HUES6 (cell line): ENCODE measurements around the gene EHMT1.

Source experiments
- H3K27ac ChIP-seq: 2 replicates; pipeline ENCODE4 v1.7.0; 2013; ENCODE audit warnings: low read depth, mild to moderate bottlenecking, low read length, inconsistent platforms
- H3K27me3 ChIP-seq: 2 replicates; pipeline ENCODE4 v1.6.1; 2013; ENCODE audit warnings: low read length; ENCODE audit not compliant: control insufficient read depth, insufficient read depth
- H3K36me3 ChIP-seq: 2 replicates; pipeline ENCODE4 v1.6.1; 2013; ENCODE audit warnings: low read length; ENCODE audit not compliant: control insufficient read depth, insufficient read depth
- H3K4me1 ChIP-seq: 2 replicates; pipeline ENCODE4 v1.6.1; 2013; ENCODE audit warnings: low read length; ENCODE audit not compliant: control insufficient read depth, insufficient read depth
- H3K4me3 ChIP-seq: 2 replicates; pipeline ENCODE4 v1.5.1; 2013; ENCODE audit warnings: low read depth, low read length
- H3K9ac ChIP-seq: one replicate; pipeline ENCODE4 v1.6.1; 2013; ENCODE audit warnings: mild to moderate bottlenecking, low read length
- H3K9me3 ChIP-seq: 2 replicates; pipeline ENCODE4 v1.6.1; 2013; ENCODE audit warnings: low read depth, low read length; ENCODE audit not compliant: control insufficient read depth, insufficient read depth

The EHMT1 gene

DNA sequence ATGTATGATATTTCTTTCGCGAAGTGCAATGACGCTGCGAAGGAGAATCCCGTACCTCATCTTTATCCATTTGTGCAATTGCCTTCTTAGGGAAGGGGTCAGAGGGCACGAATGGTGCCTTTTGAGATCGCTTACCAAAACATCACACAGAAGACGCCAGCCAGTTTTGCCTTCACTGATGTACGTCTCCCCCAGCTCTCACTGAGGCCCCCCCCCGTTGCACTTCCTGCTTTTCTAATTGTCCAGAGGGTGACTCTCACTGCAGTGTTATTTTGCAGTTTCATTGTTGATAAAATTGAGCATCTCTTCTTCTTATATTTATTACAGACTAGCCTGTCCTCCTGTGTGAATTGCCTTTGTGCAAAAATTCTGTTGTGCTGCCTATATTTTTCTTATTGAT lies 219.8 kb downstream of the EHMT1 start:
- Histone ChIP-seq H3K4me1 (no peaks in the 10 kb centered on the region), H3K36me3 (peaks cover 34% of the 10 kb centered on the region), H3K9me3 (no peaks in the 10 kb centered on the region), H3K4me3 (no peak overlapping the region), H3K27ac (no peak overlapping the region), H3K9ac (no peak overlapping the region), H3K27me3 (no peaks in the 10 kb centered on the region)

DNA sequence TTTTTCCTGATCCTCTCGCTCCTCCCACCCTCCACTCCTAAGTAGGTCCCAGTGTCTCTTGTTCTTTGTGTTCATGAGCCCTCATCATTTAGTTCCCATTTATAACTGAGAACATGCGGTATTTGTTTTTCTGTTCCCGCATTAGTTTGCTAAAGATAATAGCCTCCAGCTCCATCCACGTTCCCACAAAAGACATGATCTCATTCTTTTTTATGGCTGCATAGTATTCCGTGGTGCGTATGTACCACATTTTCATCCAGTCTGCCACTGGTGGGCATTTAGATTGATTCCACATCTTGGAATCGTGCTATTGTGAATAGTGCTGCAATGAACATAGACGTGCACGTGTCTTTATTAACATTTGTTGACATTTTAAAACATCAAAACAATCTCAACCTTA lies 224.6 kb downstream of the EHMT1 start:
- Histone ChIP-seq H3K9ac (no peak overlapping the region), H3K4me1 (no peaks in the 10 kb centered on the region), H3K4me3 (no peak overlapping the region), H3K27me3 (no peaks in the 10 kb centered on the region), H3K36me3 (no peaks in the 10 kb centered on the region), H3K27ac (no peak overlapping the region), H3K9me3 (no peaks in the 10 kb centered on the region)

DNA sequence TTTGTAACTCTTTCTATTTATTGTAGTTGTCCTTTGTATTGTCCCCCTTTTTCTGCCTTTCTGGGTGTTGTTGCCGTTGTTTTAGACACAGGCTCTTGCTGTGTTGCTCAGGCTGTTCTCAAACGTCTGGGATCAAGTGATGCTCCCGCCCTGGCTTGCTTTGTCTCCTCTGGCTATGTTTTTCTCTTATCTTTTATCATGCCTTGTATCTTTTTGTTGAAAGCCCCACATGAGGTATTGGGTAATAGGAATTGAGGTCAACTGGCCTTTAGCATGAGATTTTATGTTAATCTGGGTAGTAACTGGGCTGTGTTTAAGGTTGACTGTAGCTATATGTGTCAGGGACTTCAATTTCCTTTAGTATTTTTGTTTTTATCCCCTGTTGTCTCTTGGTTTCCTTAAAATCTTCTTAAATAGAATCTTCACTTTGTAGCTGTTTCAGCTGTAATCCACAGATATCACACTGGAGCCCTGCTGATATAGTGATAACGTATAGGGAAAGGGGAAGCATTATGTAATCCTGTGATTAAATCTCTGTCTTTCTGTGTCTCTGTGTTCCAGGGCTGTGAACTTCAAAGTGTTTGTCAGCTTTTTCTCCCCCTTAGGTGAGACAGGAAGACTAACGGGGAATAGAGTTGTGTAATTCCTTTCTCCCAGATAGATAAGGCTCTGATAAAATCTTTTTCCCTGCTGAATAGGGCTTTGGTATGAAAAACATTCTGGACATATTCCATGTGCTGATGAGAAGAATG lies 232.9 kb downstream of the EHMT1 start:
- Histone ChIP-seq H3K4me1 (no peaks in the 10 kb centered on the region), H3K9me3 (peaks cover 4% of the 10 kb centered on the region; the same call in 1 of the 2 replicates), H3K9ac (no peak overlapping the region), H3K4me3 (no peak overlapping the region), H3K27ac (no peak overlapping the region), H3K27me3 (no peaks in the 10 kb centered on the region), H3K36me3 (no peaks in the 10 kb centered on the region)

DNA sequence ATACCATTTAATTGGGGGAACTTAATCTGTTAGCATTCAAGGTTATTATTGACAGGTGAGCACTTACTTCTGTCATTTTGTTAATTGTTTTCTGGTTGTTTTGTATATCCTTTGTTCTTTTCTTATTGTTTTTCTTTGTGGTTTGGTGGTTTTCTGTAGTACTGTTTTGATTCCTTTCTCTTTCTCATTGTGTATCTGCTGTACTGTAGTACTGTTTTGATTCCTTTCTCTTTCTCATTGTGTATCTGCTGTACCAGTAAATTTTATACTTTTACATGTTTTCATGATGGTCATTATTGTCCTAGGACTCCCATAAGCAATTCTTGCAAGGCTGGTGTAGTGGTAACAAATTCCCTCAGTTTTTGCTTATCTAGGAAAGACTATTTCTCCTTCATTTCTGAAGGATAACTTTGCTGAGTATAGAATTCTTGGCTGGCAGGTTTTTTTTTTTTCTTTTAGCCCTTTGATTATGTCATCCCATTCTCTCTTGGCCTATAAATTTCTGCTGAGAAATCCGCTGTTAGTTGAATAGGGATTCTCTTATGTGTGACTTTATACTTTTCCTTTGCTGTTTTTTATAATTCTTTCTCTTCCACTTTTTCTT lies 234.7 kb downstream of the EHMT1 start:
- Histone ChIP-seq H3K27ac (no peak overlapping the region), H3K36me3 (no peaks in the 10 kb centered on the region), H3K9ac (no peak overlapping the region), H3K4me1 (no peaks in the 10 kb centered on the region), H3K4me3 (no peak overlapping the region), H3K27me3 (no peaks in the 10 kb centered on the region), H3K9me3 (peaks cover 4% of the 10 kb centered on the region; the same call in 1 of the 2 replicates)

DNA sequence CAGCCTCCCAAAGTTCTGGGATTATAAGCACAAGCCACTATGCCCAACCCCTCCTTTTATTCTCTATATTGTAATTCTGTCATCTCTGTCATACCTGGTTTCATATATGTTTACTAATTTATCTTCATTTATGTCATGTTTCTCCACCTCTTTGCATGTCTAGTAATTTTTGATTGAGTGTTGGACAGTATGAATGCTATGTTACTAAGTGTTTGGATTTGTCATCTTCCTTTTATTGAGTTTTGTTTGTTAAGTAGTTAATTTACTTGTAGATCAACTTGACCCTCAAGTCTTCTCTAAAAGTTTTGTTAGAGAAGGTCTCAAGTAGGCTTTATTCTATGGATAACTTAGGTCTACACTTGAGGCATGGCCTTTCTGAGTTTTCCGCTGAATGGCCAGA lies 241.6 kb downstream of the EHMT1 start:
- H3K9ac ChIP-seq: no peak overlapping the region
- H3K9me3 ChIP-seq: peaks cover 8% of the 10 kb centered on the region; the same call in 1 of the 2 replicates
- no peaks in the 10 kb centered on the region for H3K27me3 ChIP-seq
- no peak overlapping the region for H3K4me3 ChIP-seq
- no peaks in the 10 kb centered on the region for H3K4me1 ChIP-seq
- no peak overlapping the region for H3K27ac ChIP-seq
- no peaks in the 10 kb centered on the region for H3K36me3 ChIP-seq

DNA sequence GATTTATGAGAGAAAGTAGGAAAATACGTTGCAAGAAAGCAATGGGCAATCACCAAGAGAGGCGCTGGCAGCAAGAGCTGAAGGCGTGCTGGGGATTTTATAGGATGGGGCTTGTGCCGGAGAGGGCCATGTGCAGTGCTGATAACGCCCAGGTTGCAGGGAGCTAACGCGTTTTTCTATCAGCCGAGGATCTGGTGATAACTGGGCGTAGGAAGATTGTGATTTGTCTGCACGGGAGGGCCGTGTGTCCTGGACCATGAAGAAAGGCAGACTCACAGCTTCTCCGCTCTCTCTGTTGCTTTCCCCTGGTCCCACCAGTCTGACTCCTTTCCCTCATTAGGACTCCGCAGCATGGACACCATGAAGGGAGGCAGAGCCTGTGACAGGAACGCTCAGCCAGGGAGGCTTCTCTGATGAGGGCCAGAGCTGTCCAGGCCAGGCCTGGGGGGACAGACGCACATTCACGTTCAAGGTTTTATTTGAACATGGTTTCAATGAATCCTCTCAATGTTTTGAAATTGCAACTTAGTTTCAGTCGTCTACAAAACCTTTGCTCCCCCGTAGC lies 246.9 kb downstream of the EHMT1 start:
- no peaks in the 10 kb centered on the region for H3K9me3 ChIP-seq
- no peak overlapping the region for H3K9ac ChIP-seq
- H3K4me1 ChIP-seq: no peaks in the 10 kb centered on the region
- H3K4me3 ChIP-seq: no peak overlapping the region
- no peaks in the 10 kb centered on the region for H3K36me3 ChIP-seq
- no peaks in the 10 kb centered on the region for H3K27me3 ChIP-seq
- no peak overlapping the region for H3K27ac ChIP-seq

DNA sequence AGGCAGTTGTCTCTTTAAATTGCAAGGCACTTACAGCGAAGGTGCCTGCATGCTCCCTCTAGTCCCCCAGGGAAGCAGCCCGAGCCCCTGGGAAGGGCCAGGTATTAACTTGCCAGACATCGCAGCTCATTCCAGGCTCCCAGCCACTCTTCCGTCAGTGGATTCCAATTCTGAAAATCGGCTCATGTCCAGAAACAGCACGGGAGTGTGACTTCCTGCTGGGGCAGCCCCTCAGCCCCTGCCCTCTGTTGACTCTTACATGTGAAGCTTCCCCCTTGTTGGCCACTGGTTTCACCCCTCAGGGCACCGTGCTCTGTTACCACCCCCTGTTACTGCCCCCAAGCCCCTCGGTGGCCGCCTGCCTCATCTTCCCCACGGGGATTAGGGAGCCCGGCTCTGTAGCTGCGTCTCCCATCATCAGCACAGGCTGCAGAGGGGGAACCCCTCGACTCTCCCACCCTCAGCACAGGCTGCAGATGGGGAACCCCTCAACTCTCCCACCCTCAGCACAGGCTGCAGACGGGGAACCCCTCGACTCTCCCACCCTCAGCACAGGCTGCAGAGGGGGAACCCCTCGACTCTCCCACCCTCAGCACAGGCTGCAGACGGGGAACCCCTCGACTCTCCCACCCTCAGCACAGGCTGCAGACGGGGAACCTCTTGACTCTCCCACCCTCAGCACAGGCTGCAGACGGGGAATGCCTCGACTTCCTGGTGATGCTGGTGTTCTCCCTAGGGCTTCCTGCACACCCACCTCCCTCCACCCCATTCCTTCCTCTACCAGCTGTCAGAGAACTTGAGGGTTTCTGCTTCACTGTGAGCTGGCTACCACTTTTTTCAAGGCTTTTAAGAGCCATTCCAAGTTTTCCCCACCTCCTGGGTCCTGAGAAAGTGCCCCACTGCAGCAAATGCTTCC lies 247.7 kb downstream of the EHMT1 start:
- no peaks in the 10 kb centered on the region for H3K27me3 ChIP-seq
- no peaks in the 10 kb centered on the region for H3K36me3 ChIP-seq
- no peak overlapping the region for H3K27ac ChIP-seq
- no peaks in the 10 kb centered on the region for H3K9me3 ChIP-seq
- H3K9ac ChIP-seq: no peak overlapping the region
- no peaks in the 10 kb centered on the region for H3K4me1 ChIP-seq
- H3K4me3 ChIP-seq: no peak overlapping the region

DNA sequence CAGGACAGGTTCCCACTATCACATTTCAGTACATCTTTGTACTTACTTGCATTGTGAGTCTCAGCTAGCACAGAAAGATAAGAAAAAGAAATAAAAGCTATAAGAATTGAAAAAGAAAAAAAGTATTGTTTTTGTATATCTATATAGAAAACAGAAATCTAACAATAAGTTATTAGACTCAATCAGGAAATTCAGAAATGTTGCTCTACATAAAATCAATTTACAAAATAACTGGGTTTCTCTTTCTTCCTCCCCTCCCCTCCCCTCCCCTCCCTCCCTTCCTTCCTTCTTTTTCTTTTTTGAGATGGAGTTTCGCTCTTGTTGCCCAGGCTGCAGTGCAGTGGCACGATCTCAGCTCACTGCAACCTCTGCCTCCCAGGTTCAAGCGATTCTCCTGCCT lies 251.6 kb downstream of the EHMT1 start:
- Histone ChIP-seq H3K9ac (no peak overlapping the region), H3K9me3 (no peaks in the 10 kb centered on the region), H3K4me1 (no peaks in the 10 kb centered on the region), H3K27ac (no peak overlapping the region), H3K27me3 (peaks cover 29% of the 10 kb centered on the region), H3K4me3 (no peak overlapping the region), H3K36me3 (no peaks in the 10 kb centered on the region)

DNA sequence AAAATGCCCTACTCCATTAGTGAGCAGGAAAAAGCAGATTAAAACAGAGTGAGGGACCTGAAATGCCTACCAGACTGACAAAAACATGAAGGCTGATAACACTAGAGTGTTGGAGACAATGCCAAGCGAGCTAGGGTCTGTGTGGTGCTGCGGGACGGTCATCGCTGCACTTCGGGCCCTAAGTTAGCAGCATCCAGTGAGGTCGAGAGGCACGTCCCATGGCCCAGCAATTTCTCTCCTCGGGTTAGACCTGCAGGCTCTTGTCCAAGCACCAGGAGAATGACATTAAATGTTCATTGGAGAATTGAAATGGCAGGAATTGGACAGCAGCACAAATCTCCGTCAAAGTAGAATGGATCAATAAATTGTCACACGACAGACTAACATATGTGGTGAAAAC lies 253.5 kb downstream of the EHMT1 start:
- Histone ChIP-seq H3K27me3 (peaks cover 48% of the 10 kb centered on the region), H3K27ac (no peak overlapping the region)

DNA sequence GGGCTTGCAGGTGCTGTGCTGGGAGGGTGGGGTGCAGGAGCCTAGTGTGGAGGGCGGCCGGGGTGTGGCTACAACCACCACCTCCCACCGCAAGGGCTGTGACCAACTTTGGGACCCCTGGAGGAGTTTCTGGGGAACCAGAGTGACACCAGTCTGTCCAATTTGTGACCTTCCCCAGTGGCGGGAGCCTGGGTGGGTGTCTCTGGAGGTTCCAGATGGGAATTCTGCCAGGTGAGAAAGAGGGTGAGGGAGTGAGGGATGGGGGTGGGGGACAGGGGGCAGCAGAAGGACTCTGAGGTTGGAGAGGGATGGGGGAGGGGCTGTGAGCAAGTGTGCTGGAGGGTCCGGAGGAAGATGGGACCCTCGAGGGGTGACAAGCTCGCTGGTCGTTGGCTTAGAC lies 254.6 kb downstream of the EHMT1 start:
- no peaks in the 10 kb centered on the region for H3K36me3 ChIP-seq
- no peak overlapping the region for H3K4me3 ChIP-seq
- peaks cover 52% of the 10 kb centered on the region for H3K27me3 ChIP-seq
- H3K9ac ChIP-seq: no peak overlapping the region
- H3K27ac ChIP-seq: no peak overlapping the region
- no peaks in the 10 kb centered on the region for H3K9me3 ChIP-seq
- no peaks in the 10 kb centered on the region; the same call in 1 of the 2 replicates for H3K4me1 ChIP-seq

More for the DNA sequence above, 253.5 kb downstream of the EHMT1 start:
- H3K9ac ChIP-seq: no peak overlapping the region
- no peaks in the 10 kb centered on the region for H3K4me1 ChIP-seq
- no peak overlapping the region for H3K4me3 ChIP-seq
- no peaks in the 10 kb centered on the region for H3K36me3 ChIP-seq
- H3K9me3 ChIP-seq: no peaks in the 10 kb centered on the region
